Activated T-cell treated with anti-CD3 and anti-CD28 coated beads, Interleukin-2, amount 50 U/mL, for 72 hours (primary cell): ENCODE data around the gene PPM1A. TPM values are rescaled to one million over a fixed set of nuclear protein-coding genes. Genes with fewer than 3 reads are reported as not detected.

Source experiments
- ATAC-seq, 2 donors: fragments of 150-1000 bp; cut with Tn5 transposase; replicated peaks in 1 of 2; 2 replicates each; pipeline ENCODE4 v1.10.0; 2021; ENCODE audit warnings: moderate library complexity in 2 of 2, mild to moderate bottlenecking in 1 of 2
- DNase-seq, 2 donors: peaks; one replicate each; pipeline ENCODE4 v3.0.0; 2021 to 2022; ENCODE audit warnings: mixed read lengths in 1 of 2
- H3K27ac Mint-ChIP-seq: one replicate; pipeline ENCODE4 v1.8.0; 2022; ENCODE audit warnings: mild to moderate bottlenecking, moderate library complexity, mixed read lengths
- H3K27me3 Mint-ChIP-seq: one replicate; pipeline ENCODE4 v1.8.0; 2022; ENCODE audit warnings: low read depth, mixed read lengths
- H3K36me3 Mint-ChIP-seq, 2 donors: one replicate each; pipeline ENCODE4 v1.8.0; 2022; ENCODE audit warnings: mixed read lengths in 2 of 2, mild to moderate bottlenecking in 1 of 2; ENCODE audit not compliant: insufficient read depth in 2 of 2
- H3K4me1 Mint-ChIP-seq: one replicate; pipeline ENCODE4 v1.8.0; 2022; ENCODE audit warnings: low read depth, mixed read lengths
- H3K4me3 Mint-ChIP-seq, 2 donors: one replicate each; pipeline ENCODE4 v1.8.0; 2022; ENCODE audit warnings: mild to moderate bottlenecking in 2 of 2, mixed read lengths in 2 of 2, moderate library complexity in 2 of 2
- H3K9me3 Mint-ChIP-seq, 2 donors: one replicate each; pipeline ENCODE4 v1.8.0; 2022; ENCODE audit warnings: mixed read lengths in 2 of 2
- total RNA-seq, 2 donors: library from RNA; stranded (reverse); gene quantifications; one replicate each; pipeline ENCODE4 v1.2.3, GENCODE V29; 2022

PPM1A gene
- total RNA-seq, result 10 to 100 TPM; 57.3 to 62.9 TPM

DNA sequence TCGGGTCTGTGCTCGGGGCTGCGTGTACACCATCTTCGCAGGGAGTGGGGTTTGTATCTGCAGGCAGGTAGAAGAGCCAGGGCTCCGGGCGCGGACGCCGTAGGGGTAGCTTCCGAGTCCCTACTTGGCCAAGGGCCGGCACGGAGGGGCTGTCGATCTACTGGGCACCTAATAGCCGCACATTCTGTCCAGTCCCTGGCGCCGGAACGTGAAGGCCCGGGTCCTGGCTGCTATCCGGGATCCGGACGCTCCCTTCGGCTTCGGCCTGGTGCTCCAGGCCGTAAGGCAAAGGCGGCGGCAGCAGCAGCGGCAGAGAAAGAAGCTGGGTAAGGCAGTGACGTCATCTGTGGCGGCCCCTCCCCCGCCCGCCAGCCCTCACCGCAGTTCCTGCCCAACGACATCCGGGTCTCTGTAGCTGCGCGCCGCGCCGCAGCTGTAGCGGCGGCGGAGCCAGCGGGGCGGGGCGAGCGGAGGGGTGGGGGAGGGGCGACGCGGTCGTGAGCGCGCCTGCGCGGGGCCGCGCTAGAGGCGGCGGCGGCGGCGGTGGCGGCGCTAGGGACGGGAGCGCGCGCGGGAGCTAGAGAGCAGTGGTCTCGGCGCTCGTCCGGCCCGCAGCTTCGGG is at the start of gene PPM1A:
Gene PPM1A, plus strand, starts transcription at position 525 of the 622 bp plus-strand sequence. CDS start 33,483 bp downstream, outside the sequence.
- Mint-ChIP-seq H3K27me3 (no peaks in the 10 kb centered on the region), H3K9me3 (no peaks in the 10 kb centered on the region), H3K27ac (peak within 1 kb of the TSS; percentile 100), H3K36me3 (peaks cover 0 to 3% of the 10 kb centered on the region in 2 donors), H3K4me3 (peak within 1 kb of the TSS; percentile 90 to 99), H3K4me1 (peaks cover 68% of the 10 kb centered on the region)
- DNase-seq (peak; percentile 94 to 95), ATAC-seq (peak; percentile 77 to 80)

DNA sequence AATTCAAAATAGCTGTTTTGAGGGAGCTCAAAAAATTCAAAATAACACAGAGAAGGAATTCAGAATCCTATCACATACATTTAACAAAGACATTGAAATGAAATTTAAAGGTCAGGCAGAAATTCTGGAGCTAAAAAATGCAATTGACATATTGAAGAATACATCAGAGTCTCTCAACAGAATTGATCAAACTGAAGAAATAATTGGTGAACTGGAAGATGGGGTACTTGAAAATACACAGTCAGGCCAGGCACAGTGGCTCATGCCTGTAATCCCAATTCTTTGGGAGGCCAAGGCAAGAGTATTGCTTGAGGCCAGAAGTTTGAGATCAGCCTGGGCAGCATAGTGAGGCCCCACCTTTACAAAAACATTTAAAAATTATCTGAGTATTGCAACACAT is 49.7 kb upstream of the PPM1A start:
- peaks cover 9 to 14% of the 10 kb centered on the region in 2 donors for H3K36me3 Mint-ChIP-seq
- DNase-seq, result no peak
- no peak overlapping the region for H3K4me3 Mint-ChIP-seq
- peaks cover 4 to 13% of the 10 kb centered on the region in 2 donors for H3K9me3 Mint-ChIP-seq
- H3K4me1 Mint-ChIP-seq, result peaks cover 10% of the 10 kb centered on the region
- H3K27ac Mint-ChIP-seq, result no peak overlapping the region
- no peak for ATAC-seq
- peaks cover 8% of the 10 kb centered on the region for H3K27me3 Mint-ChIP-seq

DNA sequence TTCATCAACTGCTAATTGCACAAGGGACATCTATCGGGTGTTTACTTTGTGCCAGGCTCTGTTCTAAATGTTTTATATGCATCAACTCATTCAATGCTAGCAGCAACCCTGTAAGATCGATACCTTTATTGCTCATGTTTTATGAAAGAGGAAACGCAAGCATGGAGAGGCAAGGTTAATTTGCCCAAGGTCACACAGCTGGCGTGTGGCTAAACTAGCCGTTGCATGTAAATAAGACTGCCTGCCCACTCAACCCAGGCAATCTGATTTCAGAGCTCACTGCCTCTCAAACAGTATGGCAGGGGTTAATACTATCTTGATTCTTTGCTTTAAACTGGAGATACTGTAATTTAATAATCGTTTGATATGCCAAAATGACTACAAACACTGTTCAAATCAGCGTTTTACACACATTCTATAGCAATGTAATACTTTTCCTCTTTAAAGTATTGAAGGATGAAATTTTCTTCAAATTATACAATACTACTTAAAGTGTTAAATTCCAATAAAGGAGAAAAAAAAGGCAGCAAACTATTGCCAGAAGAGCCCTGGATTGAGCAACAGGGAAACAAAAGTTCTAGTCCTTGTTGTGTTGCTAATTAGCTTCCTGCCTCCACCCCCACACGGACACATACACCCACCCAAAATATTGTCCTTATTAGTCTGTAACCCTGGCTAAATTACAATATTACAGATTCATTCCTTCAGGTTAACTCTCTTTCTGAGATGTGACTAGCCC is 44.7 kb upstream of the PPM1A start:
- ATAC-seq, result no peak
- DNase-seq, result no peak
- H3K4me1 Mint-ChIP-seq, result peaks cover 28% of the 10 kb centered on the region
- no peak overlapping the region for H3K27ac Mint-ChIP-seq
- no peak overlapping the region for H3K4me3 Mint-ChIP-seq
- H3K27me3 Mint-ChIP-seq, result peaks cover 16% of the 10 kb centered on the region
- H3K36me3 Mint-ChIP-seq, result peaks cover 5 to 8% of the 10 kb centered on the region in 2 donors
- H3K9me3 Mint-ChIP-seq, result peaks cover 1 to 10% of the 10 kb centered on the region in 2 donors

GRCh38 chr14:60204843-60205774 is 43.9 kb upstream of the PPM1A start:
- peak overlapping the region; percentile 1 to 51 for H3K4me3 Mint-ChIP-seq
- H3K4me1 Mint-ChIP-seq, result peaks cover 28% of the 10 kb centered on the region
- peak; percentile 32 to 39 for ATAC-seq
- H3K27me3 Mint-ChIP-seq, result peaks cover 16% of the 10 kb centered on the region
- DNase-seq, result no peak
- peaks cover 0 to 4% of the 10 kb centered on the region in 2 donors for H3K9me3 Mint-ChIP-seq
- peaks cover 0 to 1% of the 10 kb centered on the region in 2 donors for H3K36me3 Mint-ChIP-seq
- peak overlapping the region; percentile 6 for H3K27ac Mint-ChIP-seq

- Mint-ChIP-seq H3K27me3 (peaks cover 16% of the 10 kb centered on the region), H3K4me1 (peaks cover 28% of the 10 kb centered on the region), H3K4me3 (peak overlapping the region; percentile 23 to 79), H3K36me3 (peaks cover 0 to under 1% of the 10 kb centered on the region in 2 donors), H3K27ac (peak overlapping the region; percentile 77), H3K9me3 (peaks cover 0 to 4% of the 10 kb centered on the region in 2 donors)
- peak; percentile 70 to 71 for ATAC-seq
- DNase-seq, result no peak
Measured at GRCh38 chr14:60206249-60206670, 42.8 kb upstream of the PPM1A start.

- ATAC-seq (peak; percentile 73 to 83), DNase-seq (no peak)
- Mint-ChIP-seq H3K4me3 (peak overlapping the region; percentile 56 to 86), H3K27me3 (peaks cover 16% of the 10 kb centered on the region), H3K27ac (peak overlapping the region; percentile 55), H3K4me1 (peaks cover 28% of the 10 kb centered on the region), H3K36me3 (no peaks in the 10 kb centered on the region), H3K9me3 (peaks cover 0 to 1% of the 10 kb centered on the region in 2 donors)
Measured at GRCh38 chr14:60206837-60207533, 42.0 kb upstream of the PPM1A start.

DNA sequence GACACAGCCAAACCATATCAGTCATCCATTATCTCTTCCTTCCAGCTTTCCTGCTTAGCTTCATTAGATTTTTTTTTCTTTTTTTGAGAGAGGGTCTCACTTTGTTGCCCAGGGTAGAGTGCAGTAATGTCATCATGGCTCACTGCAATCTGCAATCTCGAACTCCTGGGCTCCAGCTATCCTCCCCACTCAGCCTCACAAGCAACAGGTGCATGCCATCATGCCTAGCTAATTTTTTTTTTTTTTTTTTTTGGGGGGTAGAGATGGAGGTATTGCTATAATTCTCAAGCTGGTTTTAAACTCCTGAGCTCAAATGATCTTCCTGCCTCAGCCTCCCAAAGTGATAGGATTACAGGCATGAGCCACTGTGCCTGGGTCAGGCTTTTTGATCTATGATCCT is 38.3 kb upstream of the PPM1A start:
- peaks cover 20% of the 10 kb centered on the region for H3K4me1 Mint-ChIP-seq
- H3K27me3 Mint-ChIP-seq, result peaks cover 8% of the 10 kb centered on the region
- H3K4me3 Mint-ChIP-seq, result no peak overlapping the region
- DNase-seq (no peak), ATAC-seq (no peak)
- H3K36me3 Mint-ChIP-seq, result no peaks in the 10 kb centered on the region
- H3K27ac Mint-ChIP-seq, result no peak overlapping the region
- peaks cover 0 to 1% of the 10 kb centered on the region in 2 donors for H3K9me3 Mint-ChIP-seq

GRCh38 chr14:60211153-60211552 is 37.9 kb upstream of the PPM1A start:
- no peak overlapping the region for H3K4me3 Mint-ChIP-seq
- ATAC-seq (no peak), DNase-seq (no peak)
- H3K9me3 Mint-ChIP-seq, result peaks cover 0 to 1% of the 10 kb centered on the region in 2 donors
- H3K4me1 Mint-ChIP-seq, result peaks cover 16% of the 10 kb centered on the region
- no peaks in the 10 kb centered on the region for H3K36me3 Mint-ChIP-seq
- no peak overlapping the region for H3K27ac Mint-ChIP-seq
- H3K27me3 Mint-ChIP-seq, result peaks cover 8% of the 10 kb centered on the region

DNA sequence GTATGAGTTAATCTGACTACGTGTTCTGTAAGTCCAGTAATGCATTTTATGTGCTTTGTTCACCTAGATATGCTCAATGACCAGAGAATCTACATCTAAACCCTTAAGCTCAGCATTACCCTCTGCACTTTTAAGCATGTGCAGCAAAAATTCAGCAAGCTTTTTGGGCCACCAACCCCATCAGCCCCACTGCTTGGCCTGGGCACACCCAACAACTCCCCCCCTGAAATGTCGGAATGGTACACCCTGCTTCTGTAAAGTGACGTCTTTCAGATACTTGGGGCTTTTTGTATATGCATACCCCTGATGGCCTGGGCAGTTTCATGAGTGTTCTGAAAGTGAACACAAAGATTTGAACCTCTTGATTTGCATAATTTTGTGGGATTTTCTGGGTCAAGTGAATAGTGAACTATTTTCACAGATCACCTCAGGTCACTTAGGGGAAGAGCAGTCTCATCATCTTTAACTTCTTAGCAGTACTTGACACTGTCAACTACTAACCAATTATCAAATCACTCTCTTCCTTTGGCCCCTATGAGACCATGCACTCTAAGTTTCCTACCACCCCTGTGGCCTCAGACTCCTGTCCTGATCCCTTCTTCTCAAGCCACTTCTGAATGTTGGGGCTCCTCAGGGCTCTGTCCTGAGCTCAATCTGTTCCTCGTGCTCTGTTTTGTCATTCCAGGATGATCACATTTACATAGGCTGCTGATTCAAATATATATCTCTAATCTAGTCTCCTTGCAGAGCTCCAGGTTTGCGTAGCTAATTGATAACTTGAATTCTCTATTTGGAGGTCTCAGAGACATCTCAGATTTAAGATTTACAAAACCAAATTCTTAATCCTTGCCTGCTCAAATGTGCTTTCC is 36.3 kb upstream of the PPM1A start:
- no peak overlapping the region for H3K27ac Mint-ChIP-seq
- DNase-seq (no peak), ATAC-seq (peak in 1 of 2 donors; percentile 57)
- no peak overlapping the region for H3K4me3 Mint-ChIP-seq
- no peaks in the 10 kb centered on the region for H3K27me3 Mint-ChIP-seq
- peaks cover 4% of the 10 kb centered on the region for H3K4me1 Mint-ChIP-seq
- H3K9me3 Mint-ChIP-seq, result no peaks in the 10 kb centered on the region
- no peaks in the 10 kb centered on the region for H3K36me3 Mint-ChIP-seq

DNA sequence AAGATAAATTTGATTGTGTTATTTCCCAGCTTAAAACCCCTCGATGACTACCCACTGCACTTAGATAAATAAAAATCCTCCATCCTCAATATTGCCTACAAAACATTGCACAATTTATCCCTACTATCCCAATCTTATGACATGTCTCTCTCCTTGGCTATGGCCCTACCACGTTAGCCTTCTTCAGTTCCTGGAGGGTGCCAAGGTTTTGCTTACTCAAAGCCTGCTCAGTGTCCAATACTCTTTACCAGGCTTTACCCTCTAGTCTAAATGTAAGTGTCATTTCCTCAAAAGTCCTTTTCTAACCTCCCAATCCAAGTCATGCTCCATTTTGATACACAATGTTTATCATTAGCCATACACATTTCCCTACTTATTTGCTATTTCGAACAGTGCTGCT is 35.0 kb upstream of the PPM1A start:
- no peak for ATAC-seq
- Mint-ChIP-seq H3K27me3 (no peaks in the 10 kb centered on the region), H3K36me3 (no peaks in the 10 kb centered on the region), H3K27ac (no peak overlapping the region), H3K4me3 (no peak overlapping the region), H3K9me3 (no peaks in the 10 kb centered on the region), H3K4me1 (peaks cover 4% of the 10 kb centered on the region)
- no peak for DNase-seq

DNA sequence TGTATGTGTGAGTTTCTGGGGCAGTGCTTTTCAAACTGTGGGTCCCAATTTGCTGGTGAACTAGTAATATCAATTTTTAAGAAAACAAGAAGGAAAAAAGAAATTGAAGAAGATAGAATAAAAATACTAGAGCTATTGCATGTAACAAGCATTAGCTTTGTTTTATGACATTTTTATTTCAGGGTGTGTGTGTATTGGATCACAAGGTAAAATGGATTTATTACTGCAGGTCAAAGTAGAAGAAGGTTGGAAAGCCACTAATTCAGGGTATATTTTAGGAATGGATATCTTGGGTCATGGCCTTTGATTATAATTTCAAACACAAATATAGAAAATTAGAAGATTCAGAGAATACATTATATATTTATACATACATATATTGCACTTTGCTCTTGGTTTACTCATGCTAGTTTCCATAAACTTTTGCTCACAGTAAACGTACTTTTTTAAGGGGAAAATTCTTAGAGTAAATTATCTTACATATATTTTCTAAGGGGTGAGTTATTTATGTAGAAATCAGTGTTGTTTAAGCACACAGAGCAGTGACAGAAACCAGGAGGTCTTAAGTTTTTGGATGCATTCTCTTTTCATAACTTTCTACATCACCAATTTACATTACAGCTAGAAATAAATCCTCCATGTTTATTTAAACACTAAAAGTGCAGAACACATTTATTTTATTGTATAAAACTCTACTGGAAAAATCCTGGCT is 34.5 kb upstream of the PPM1A start:
- ATAC-seq (no peak), DNase-seq (no peak)
- peaks cover 4% of the 10 kb centered on the region for H3K4me1 Mint-ChIP-seq
- no peak overlapping the region for H3K27ac Mint-ChIP-seq
- H3K9me3 Mint-ChIP-seq, result no peaks in the 10 kb centered on the region
- H3K4me3 Mint-ChIP-seq, result no peak overlapping the region
- no peaks in the 10 kb centered on the region for H3K36me3 Mint-ChIP-seq
- no peaks in the 10 kb centered on the region for H3K27me3 Mint-ChIP-seq
